GM19324 (cell line): ENCODE results near the gene BEND3.
"Not testable (repeated sequence)": the region's sequence is repeated elsewhere in the genome, so short reads cannot be mapped to it uniquely, and the experiment has no call there.

Experiments
- ATAC-seq: cut with Tn5 transposase; IDR thresholded peaks from one replicate; pipeline ENCODE4 v1.9.1; 2021; ENCODE audit warnings: mild to moderate bottlenecking, moderate library complexity; ENCODE audit not compliant: unreplicated experiment, low FRiP score

BEND3 gene

DNA sequence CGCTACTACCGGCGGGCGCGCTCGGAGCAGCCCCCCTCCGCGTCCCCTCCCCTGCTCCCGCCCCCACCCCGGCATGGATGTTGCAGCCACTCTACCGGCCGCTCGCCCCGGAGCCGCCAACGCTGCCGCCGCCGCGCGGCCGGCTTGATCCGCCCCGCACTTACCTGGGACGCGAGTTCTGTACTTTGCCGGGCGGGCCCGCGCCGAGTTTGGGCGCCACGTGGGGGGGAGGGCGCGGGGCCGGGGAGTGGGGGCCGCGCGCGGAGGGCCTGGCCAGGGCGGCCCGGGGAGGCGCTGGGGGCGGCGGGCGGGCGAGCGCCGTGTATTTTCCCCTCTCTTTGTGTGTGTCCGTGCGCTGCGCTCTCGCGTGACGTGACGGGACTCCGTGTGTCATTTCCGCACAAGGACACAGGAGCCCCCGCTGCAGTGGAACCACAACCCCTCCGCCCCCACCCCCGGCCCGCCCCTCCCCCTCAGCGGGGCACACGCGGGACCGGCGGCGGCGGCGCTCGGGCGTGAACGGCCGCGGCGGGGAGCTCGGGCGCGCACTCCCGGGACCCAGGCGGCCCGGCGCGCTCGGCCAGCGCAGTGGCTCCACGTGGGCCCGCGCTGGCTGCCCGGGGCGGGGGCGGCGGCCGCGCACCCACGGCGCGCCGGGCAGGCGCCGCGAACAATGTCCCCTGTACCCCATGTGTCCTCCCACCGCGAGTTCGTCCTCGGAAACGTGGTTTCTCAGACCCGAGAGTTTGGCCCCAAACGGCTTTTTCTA lies at the start of gene BEND3:
Gene BEND3 (minus strand): TSS at position 590 of the 769 bp plus-strand sequence. CDS start 16,230 bp downstream, outside the sequence.
- peak; percentile 27 for ATAC-seq

DNA sequence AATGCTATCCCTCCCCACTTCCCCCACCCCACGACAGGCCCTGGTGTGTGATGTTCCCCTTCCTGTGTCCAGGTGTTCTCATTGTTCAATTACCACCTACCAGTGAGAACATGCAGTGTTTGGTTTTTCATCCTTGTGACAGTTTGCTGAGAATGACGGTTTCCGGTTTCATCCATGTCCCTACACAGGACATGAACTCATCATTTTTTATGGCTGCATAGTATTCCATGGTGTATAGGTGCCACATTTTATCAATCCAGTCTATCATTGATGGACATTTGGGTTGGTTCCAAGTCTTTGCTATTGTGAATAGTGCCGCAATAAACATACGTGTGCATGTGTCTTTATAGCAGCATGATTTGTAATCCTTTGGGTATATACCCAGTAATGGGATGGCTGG lies 49.0 kb upstream of the BEND3 start:
- not testable (repeated sequence) for ATAC-seq

DNA sequence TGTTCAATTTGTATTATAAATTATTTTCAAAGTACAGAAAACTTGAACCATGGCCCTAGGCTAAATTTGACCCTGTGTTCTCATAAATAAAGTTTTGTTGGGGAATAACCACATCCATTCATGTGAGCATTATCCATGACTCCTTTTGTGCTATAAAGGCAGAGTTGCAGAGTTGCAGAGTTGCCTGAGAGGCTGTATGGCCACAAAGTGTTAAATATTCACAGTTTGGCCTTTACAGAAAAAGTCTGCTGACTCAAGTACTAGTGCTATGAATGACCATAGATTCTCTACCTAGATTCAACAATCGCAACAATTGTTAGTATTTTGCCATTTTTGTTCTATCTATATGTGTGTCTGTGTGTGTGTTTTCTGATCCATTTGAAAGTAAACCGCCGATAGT lies 46.2 kb upstream of the BEND3 start:
- ATAC-seq = no peak

DNA sequence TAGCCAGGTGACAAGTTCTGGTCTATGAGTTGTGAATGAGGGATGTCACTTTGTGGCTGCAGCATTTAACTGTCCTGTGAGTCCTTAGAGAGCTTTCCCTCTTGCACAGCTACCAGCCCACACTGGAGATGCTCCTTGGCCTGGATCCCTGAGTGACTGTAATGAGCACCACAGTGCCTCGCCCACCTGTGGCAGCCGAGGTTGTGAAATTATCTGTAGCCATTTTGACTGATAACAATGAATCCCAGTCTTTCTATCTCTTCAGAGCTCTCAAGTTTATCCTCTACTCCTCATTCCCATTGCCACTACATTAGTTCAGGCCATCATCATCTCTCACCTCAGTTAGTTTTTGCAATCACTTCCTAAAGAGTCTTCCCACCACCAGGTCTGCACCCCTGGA lies 41.3 kb upstream of the BEND3 start:
- ATAC-seq = no peak

DNA sequence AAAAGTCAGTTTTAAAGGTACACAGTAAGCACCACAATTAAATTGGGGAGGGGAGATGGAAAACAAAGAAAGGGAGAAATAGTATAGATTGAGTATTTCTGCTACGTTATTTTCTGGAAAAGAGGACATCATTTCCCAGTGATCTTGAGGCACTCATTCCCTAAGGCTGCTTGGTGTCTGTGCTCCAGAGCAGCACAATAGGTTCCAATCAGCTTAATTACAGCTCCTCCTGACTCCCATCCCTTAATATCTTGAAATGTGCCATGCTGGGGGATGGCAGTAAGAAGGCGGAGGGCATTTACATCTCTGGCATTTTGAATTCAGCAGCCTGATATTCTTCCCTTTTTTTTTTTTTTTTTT lies 39.5 kb upstream of the BEND3 start:
- ATAC-seq = no peak

DNA sequence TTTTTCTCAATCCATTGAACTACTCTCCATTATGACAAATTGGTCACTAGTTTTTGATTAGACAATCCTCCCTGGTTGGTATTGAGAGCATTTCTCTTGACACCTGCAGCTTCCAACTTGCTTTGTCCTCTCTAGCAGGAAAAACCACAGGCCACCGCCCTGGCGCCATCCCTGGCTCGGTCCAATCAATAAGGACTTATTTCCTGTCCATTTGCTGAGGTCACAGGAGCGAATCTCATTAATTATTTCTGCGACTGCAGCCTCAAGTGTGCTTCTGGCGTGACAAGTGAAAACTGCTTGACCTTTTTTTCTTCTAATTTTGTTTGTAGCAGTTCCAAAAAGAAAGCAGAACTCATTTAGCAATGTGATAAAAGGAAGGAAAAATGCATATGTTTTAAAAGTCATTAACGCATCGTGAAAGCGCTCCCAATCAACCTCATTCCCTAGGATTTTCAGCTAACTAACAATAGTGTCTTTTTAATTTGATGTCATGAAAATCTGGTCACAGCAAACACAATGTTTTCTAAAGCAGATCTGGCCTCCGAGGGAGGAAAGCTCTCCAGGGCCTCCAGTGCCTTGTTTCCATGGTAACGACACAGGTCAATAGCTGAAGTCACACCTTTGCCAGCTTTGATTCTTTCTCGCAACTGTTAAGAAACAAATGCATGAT lies 39.0 kb upstream of the BEND3 start:
- ATAC-seq = no peak

DNA sequence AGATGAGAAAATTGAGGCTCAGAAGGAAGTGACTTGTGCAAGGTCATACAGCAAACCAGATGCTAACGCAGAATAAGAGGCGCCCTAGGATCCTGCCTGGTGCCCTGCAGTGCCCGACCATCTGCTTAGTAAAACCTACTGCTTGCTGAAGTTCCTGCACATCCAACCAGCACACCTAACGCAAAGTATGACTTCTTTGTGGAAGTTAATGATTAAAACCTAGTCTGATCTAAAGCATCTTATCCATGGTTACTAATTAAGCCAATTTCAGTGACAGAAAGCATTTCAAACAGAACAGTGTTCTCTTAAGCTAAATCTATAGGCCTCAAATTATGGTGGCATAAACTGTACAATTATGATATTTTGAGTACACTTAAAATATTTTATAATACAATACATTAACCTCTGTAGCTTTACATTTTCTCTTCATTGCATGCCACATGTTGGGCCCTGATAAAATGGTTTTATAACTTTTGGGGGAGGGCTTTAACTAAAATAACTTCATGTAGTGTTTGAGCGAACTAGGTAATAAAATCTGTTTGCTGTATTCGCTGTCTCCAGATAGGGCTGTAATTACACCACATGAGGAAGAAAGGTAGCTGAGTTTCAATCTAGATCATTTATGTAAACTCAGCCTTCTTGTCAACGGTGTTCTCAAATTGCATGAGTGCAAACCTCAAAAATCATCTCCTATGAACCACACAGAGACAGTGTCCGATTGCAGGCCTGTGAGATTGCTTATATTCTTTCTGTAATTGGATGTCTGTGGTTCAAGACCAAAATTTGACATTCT lies 37.5 kb upstream of the BEND3 start:
- no peak for ATAC-seq

DNA sequence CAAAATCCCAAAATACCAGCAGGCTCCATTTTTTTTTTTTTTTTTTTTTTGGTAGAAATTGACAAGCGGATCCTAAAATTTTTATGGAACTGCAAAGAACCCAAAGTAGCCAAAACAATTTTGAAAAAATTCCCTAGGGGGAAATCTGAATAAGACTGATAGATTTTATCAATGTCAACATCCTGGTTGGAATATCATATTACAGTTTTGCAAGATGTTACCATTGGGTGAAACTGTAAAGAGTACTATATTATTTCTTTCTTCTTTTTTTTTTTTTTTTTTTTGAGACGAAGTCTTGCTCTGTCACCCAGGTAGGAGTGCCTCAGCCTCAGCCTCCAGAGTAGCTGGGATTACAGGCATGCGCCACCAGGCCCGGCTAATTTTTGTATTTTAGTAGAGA lies 29.4 kb upstream of the BEND3 start:
- ATAC-seq = no peak

DNA sequence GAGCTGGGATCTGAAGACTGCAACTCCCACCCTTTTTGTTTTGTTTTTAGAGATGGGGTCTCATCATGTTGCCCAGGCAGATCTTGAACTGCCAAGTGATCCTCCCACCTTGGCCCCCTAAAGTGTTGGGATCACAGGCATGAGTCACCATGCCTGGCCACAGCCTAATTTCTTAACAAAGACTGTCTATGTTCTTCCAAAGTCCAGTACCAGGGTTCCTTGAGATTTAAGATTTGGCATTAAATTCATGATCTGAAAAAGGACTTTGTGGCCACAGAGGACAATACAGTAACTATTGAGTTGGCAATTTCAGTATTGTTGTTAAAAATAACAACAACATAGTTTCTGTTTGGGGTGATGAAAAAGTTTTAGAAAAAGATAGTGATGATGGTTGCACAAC lies 28.7 kb upstream of the BEND3 start:
- no peak for ATAC-seq

DNA sequence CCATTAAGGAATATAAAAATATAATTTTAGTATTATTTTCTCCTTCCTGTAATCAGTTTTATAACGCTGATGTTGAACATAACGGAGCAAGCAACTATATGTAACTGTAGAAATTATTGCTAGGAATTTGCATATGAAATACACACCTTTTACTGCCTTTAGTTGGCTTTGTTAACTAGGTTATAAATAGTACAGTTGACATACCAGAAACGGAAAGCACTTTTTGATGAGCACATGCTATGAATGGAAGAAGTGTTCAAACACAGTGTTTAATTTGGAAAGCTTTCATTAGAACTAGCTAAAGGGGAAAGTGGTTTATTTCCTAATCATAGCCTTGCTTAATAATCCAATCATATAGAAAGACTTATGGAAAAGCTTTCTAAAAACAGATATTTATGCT lies 25.3 kb upstream of the BEND3 start:
- ATAC-seq = no peak

DNA sequence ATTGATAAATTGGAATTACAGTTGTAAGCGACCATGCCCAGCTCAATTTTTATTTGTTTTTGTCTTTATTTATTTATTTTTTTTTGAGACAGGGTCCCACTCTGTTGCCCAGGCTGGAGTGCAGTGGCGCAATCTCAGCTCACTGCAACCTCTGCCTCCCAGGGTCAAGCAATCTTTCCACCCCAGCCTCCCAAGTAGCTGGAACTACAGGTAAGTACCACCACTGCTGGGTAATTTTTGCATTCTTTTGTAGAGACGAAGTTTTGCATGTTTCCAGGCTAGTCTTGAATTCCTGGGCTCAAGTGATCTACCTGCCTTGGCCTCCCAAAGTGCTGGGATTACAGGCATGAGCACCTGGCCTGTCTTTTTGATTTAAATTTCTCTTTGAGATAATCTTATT lies 21.0 kb upstream of the BEND3 start:
- not testable (repeated sequence) for ATAC-seq

DNA sequence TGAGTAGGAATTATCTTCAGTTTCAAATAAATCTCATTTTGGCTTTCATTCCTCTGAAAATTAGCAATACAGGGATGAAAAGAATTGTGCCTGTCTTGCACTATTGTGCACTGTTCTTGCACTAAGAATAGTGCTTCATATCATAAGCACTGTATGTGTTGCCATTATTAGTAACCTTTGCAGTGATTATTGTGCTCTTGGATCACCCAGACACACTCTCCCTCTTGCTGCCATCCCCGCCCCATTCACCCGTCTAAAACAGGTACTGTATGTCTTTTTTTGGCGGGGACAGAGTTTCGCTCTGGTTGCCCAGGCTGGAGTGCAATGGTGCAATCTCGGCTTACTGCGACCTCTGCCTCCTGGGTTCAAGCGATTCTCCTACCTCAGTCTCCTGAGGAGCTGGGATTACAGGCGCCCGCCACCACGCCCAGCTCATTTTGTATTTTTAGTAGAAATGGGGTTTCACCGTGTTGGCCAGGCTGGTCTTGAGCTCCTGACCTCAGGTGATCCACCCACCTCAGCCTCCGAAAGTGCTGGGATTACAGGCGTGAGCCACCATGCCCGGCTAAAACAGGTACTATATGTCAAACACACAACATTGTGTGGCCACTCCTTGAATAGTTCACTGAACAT lies 19.8 kb upstream of the BEND3 start:
- not testable (repeated sequence) for ATAC-seq

DNA sequence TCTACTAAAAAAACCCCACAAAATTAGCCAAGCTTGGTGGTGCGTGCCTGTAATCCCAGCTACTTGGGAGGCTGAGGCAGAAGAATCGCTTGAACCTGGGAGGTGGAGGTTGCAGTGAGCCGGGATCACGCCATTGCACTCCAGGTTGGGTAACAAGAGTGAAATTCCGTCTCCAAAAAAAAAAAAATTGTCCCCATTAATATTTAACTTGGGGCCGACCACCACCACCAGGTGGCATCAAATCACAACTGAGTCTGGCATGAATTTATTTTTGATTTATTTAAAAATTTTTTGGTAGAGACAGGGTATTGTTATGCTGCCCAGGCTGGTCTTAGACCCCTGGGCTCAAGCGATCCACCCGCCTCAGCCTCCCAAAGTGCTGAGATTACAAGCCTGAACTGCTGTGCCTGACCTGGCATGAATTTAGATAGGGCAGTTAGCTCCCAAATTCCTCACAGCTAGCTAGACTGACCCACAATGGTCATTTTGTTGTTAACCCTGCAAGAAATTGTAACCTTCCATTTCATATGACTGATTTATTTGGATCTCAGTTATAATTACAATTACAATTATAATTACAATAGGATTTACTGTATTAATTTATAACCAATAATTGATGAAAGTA lies 17.1 kb upstream of the BEND3 start:
- no peak for ATAC-seq

DNA sequence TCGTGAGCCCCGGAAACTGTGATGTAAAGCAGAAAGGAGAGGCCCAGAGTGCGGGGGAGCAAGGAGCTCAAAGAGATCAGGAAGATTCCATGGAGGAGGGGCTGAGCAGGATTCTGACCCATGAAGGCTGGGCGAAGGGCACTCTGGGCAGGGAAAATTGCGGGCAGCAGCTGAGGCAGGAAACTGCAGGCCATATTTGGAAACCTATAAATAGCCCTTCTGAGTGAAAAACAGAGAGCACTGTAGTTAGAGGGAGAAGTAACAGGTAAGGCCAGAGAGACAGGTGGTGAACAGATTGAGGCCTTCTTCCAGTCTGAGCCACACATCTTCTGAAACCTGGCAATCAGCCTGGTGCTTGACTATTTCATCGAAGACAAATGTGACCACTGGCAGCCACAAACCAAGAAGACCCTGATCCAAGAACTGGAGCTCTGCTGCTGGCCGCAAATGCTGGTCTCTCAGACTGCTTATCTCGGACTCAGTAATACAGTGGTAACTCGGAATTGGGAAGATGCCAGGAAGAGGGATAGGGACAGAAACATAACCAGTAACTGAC lies 14.1 kb upstream of the BEND3 start:
- ATAC-seq = no peak

DNA sequence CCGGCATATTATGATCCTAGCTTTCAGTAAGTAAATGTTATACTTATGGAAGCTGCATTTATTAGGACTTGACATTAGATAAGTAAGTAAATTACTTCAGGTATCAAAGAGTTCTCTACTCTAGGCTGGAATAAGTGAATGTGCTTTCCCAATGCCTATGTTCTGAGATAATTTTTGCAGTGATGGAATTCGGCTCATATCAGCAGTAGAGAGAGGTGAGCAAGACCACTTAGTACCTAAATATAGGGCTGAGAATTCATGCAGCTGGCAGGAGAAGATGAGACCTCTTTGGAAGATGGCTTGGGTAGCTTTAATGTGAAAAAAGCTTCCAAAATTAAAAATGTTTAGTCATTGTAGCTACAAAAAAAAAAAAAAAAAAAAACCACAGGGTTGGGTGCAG lies 13.3 kb upstream of the BEND3 start:
- ATAC-seq = no peak

DNA sequence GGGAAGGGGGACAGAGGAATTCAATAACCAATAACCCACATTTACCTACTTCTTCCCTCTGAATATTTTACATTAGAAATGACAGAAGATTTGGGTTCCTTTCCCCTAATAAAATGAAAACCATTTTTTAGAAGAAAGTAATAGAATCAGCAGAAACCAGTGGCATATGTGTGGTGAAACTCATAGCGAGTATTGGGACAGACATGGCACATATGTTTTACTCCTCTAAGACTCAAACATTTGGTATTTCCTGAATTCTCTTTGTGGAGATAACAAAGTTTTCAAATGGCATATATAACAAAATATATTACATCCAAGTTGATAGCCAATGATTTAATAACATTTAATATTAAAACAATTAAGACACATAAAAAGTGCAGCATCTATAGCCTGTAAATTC lies 12.9 kb upstream of the BEND3 start:
- no peak for ATAC-seq

DNA sequence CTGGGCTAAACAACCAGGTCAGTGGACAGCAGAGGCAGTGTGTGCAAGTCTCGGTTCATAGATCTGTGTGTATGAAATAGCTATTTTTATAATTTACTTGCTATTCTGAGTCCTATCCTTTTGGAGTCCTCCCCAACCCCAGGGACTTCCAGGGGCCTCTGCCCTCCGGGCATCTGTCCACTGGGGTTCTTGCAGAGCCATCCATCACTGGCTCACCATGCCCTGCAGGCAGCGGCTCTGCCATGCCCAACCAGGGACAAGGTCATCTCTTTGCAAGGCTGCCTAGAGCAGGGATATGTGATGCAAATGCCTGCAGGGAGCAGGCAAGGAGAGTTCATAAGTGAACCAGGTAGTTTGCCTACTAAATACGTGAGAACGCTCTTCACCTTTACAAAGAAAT lies 10.5 kb upstream of the BEND3 start:
- no peak for ATAC-seq

DNA sequence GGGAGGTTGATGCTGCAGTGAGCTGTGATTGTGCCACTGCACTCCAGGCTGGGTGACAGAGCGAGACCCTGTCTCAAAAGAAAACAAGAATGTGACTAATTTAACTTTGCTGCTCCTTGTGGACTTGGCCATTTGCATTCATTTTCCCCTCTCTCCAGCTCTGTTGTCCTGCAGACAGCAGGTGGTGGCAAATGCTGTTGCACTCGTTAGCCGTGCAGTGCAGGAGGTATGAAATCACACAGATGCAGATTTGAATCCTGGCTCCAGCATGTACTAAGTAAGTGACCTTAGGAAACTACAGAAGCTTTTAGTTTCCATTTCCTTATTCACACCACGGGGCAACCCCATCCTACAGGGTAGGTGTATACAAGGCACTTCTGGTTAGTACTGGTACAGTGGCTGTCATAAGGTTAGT lies 9.6 kb upstream of the BEND3 start:
- ATAC-seq = peak; percentile 38

DNA sequence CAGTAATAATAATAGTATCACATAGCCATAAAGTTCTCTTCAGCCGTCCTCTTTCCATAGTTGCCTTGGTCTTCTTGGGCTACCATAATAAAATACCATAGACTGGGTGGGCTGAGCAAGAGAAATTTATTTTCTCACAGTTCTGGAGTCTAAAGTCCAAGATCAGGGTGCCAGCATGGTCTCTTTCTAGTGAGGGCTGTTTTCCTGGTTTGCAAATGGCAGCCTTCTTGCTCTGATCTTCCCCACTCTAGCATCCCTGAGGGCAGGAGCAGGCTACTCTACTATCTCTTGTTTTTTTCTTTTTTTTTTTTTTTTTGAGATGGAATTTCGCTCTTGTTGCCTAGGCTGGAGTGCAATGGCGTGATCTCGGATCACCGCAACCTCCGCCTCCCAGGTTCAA lies 8.2 kb upstream of the BEND3 start:
- ATAC-seq = no peak

DNA sequence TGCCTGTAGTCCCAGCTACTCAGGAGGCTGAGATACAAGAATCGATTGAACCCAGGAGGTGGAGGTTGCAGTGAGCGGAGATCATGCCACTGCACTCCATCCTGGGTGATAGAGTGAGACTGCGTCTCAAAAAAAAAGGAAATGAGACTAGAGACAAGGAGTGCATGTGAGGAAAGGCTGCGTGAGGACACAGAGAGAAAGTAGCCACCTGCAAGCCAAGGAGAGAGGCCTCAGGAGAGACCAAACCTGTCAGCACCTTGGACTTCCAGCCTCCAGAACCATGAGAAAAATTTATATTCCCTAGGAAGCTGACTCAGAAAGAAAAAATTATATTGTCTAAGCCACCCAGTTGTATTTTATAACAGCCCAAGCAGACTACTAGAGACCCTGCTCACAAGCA lies 7.4 kb upstream of the BEND3 start:
- no peak for ATAC-seq
